GM23338 (cell line): Measurements from ENCODE around the gene LYVE1.

Source experiments
- CREB1 ChIP-seq: fragments of 250-450 bp; sonication (Bioruptor Pico); IDR thresholded peaks from 2 replicates; pipeline ENCODE4 v1.5.0; 2020; ENCODE audit warnings: low read depth, mild to moderate bottlenecking, moderate library complexity
- CTCF ChIP-seq, 2 experiments: fragments of 200-600 bp in 1 of 2; sonication (generic) in 1 of 2; conservative IDR thresholded peaks; 2 replicates each; pipeline versions ENCODE4 v1.5.1 to v1.6.1; 2016 to 2017; ENCODE audit warnings: antibody characterized with exemption in 2 of 2, low read depth in 2 of 2, mild to moderate bottlenecking in 2 of 2, moderate library complexity in 1 of 2
- ETS1 ChIP-seq: IDR thresholded peaks from 2 replicates; pipeline ENCODE4 v1.6.1; 2016; ENCODE audit warnings: antibody characterized with exemption
- EZH2 ChIP-seq: fragments of 200-600 bp; sonication (generic); IDR thresholded peaks from one replicate; pipeline ENCODE4 v1.8.0; 2017; ENCODE audit warnings: antibody characterized with exemption, mild to moderate bottlenecking, low read depth; ENCODE audit not compliant: unreplicated experiment
- EZH2phosphoT487 ChIP-seq: fragments of 200-600 bp; sonication (generic); IDR thresholded peaks from one replicate; pipeline ENCODE4 v1.8.1; 2018; ENCODE audit warnings: antibody characterized with exemption; ENCODE audit not compliant: unreplicated experiment
- JUNB ChIP-seq: IDR thresholded peaks from one replicate; pipeline ENCODE4 v1.6.1; 2016; ENCODE audit warnings: antibody characterized with exemption; ENCODE audit not compliant: unreplicated experiment
- NANOG ChIP-seq: IDR thresholded peaks from 2 replicates; pipeline ENCODE4 v1.6.1; 2016; ENCODE audit warnings: antibody characterized with exemption, borderline replicate concordance
- POLR2AphosphoS5 ChIP-seq: IDR thresholded peaks from 2 replicates; pipeline ENCODE4 v1.6.1; 2016; ENCODE audit warnings: antibody characterized with exemption, low read depth
- REST ChIP-seq: IDR thresholded peaks from one replicate; pipeline ENCODE4 v1.6.1; 2018; ENCODE audit warnings: antibody characterized with exemption; ENCODE audit not compliant: unreplicated experiment
- STAT1 ChIP-seq: IDR thresholded peaks from one replicate; pipeline ENCODE4 v1.6.1; 2016; ENCODE audit warnings: antibody characterized with exemption; ENCODE audit not compliant: unreplicated experiment
- ZNF114 ChIP-seq: fragments of 250-450 bp; sonication (Bioruptor Pico); IDR thresholded peaks from 2 replicates; pipeline ENCODE4 v1.5.0; 2020; ENCODE audit warnings: mild to moderate bottlenecking, moderate library complexity
- ZNF331 ChIP-seq: fragments of 250-450 bp; sonication (Bioruptor Pico); IDR thresholded peaks from 2 replicates; pipeline ENCODE4 v1.5.0; 2020; ENCODE audit warnings: low read depth, mild to moderate bottlenecking, moderate library complexity
- ZNF462 ChIP-seq: fragments of 250-450 bp; sonication (Bioruptor Pico); IDR thresholded peaks from 2 replicates; pipeline ENCODE4 v1.5.0; 2020; ENCODE audit warnings: mild to moderate bottlenecking, moderate library complexity

GRCh38 chr11:10601837-10602236, 33.4 kb upstream of the LYVE1 start:
- no peak for TF ChIP-seq EZH2
- TF ChIP-seq POLR2AphosphoS5 = no peak
- TF ChIP-seq CTCF (conservative IDR thresholded peaks at IDR 0.05; ENCODE audit: low read depth in 2 of 2) = no peak
- TF ChIP-seq EZH2phosphoT487 = no peak
- no peak for TF ChIP-seq REST
- no peak for TF ChIP-seq CREB1 (CRISPR knock-in tag)
- TF ChIP-seq NANOG = no peak
- TF ChIP-seq ZNF114 (CRISPR knock-in tag) = no peak
- TF ChIP-seq STAT1 = no peak
- no peak for TF ChIP-seq JUNB
- TF ChIP-seq ETS1 = no peak
- no peak for TF ChIP-seq ZNF331 (CRISPR knock-in tag)
- TF ChIP-seq ZNF462 = no peak
